ENCODE measurements around the gene ZNF280C.
"Not testable (repeated sequence)": the region's sequence is repeated elsewhere in the genome, so short reads cannot be mapped to it uniquely, and the experiment has no call there.

Gene ZNF280C

DNA sequence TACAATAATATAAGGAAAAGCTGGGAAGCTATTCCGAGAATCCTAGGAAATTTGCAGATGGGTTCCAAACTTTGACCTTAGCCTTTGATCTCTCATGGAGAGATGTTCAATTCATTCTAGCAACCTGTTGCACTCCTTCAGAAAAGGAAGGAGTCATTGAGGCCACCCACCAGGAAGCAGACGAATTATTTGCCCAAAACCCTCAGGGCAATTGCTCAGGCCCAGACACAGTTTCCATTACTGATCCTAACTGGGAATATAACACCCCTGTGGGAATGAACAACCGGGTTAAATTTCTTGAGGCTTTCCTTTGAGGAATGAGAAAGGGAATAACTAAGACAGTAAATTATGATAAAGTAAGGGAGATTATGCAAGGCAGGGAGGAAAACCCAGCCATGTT is 13.5 kb upstream of the ZNF280C start:
- no peak for DNase-seq (ENCODE audit: low read depth)
- TF ChIP-seq, protein P1, sequence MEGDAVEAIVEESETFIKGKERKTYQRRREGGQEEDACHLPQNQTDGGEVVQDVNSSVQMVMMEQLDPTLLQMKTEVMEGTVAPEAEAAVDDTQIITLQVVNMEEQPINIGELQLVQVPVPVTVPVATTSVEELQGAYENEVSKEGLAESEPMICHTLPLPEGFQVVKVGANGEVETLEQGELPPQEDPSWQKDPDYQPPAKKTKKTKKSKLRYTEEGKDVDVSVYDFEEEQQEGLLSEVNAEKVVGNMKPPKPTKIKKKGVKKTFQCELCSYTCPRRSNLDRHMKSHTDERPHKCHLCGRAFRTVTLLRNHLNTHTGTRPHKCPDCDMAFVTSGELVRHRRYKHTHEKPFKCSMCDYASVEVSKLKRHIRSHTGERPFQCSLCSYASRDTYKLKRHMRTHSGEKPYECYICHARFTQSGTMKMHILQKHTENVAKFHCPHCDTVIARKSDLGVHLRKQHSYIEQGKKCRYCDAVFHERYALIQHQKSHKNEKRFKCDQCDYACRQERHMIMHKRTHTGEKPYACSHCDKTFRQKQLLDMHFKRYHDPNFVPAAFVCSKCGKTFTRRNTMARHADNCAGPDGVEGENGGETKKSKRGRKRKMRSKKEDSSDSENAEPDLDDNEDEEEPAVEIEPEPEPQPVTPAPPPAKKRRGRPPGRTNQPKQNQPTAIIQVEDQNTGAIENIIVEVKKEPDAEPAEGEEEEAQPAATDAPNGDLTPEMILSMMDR (IDR thresholded peaks at IDR 0.05; ENCODE audit: low read length, missing control alignments), result no peak
- H3K4me3 ChIP-seq (replicated peaks; ENCODE audit: low read depth, low read length), result no peak overlapping the region

- DNase-seq (ENCODE audit: low read depth), result no peak
- TF ChIP-seq, protein P1 (IDR thresholded peaks at IDR 0.05; ENCODE audit: low read length, missing control alignments), result no peak
- no peak overlapping the region for H3K4me3 ChIP-seq (replicated peaks; ENCODE audit: low read depth, low read length)
These were observed 12.2 kb upstream of the ZNF280C start for GRCh38 chrX:130280901-130281300.

- DNase-seq (ENCODE audit: low read depth); H3K4me3 ChIP-seq (replicated peaks; ENCODE audit: low read depth, low read length): not testable (repeated sequence)
These were observed 3.6 kb upstream of the ZNF280C start for GRCh38 chrX:130272253-130272652.

- H3K4me3 ChIP-seq (replicated peaks; ENCODE audit: low read depth, low read length); DNase-seq (ENCODE audit: low read depth): not testable (repeated sequence)
These were observed 692 bp upstream of the ZNF280C start for GRCh38 chrX:130269391-130269790.

DNA sequence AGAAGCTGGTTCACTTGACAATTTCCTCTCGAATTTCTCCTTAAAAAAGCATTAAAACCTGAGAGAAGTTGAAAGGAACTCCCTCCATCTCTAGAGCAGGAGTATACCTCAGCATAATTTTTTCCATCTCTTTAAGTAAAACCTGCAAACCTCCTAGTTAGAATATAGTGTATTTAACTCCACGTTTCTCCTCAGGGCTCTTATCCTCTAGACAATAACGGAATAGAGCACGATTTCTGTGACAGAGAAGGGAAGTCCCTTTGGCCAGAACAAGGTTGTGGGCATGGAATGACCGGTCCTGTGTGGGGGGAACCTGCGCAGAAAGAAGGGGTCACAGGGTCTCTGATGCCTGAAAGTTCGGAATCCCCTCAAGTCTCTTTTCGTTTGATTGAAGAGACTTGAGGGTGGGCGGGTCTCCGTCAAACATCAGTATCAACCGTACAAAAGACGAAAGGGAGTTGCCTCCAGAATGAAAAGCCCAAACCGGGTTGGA is 697 bp downstream of the ZNF280C start:
- H3K4me3 ChIP-seq (replicated peaks; ENCODE audit: low read depth, low read length), result peak overlapping the region; percentile 74
- TF ChIP-seq, protein P1 (IDR thresholded peaks at IDR 0.05; ENCODE audit: low read length, missing control alignments), result no peak
- no peak for DNase-seq (ENCODE audit: low read depth)

GRCh38 chrX:130264573-130264972 is 4.1 kb downstream of the ZNF280C start:
- H3K4me3 ChIP-seq (replicated peaks; ENCODE audit: low read depth, low read length), result no peak overlapping the region
- peak; percentile 20 for DNase-seq (ENCODE audit: low read depth)

DNA sequence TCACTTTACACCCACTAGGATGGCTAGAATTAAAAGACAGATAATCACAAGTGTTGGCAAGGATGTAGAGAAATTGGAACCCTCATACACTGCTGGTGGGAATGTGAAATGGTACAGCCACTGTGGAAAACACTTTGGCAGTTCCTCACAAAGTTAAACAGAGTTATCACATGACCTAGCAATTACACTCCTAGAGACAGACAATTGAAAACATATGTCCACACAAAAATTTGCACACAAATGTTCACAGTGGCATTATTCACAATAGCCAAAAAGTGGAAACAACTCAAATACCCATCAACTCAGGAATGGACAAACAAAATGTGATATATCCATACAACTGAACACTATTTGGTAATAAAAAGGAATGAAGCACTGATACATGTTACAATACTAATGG is 5.7 kb downstream of the ZNF280C start:
- no peak overlapping the region for H3K4me3 ChIP-seq (replicated peaks; ENCODE audit: low read depth, low read length)
- TF ChIP-seq, protein P1 (IDR thresholded peaks at IDR 0.05; ENCODE audit: low read length, missing control alignments), result no peak
- DNase-seq (ENCODE audit: low read depth), result no peak

More at GRCh38 chrX:130264573-130264972, 4.1 kb downstream of the ZNF280C start:
- TF ChIP-seq, protein P1 (IDR thresholded peaks at IDR 0.05; ENCODE audit: low read length, missing control alignments), result no peak

DNA sequence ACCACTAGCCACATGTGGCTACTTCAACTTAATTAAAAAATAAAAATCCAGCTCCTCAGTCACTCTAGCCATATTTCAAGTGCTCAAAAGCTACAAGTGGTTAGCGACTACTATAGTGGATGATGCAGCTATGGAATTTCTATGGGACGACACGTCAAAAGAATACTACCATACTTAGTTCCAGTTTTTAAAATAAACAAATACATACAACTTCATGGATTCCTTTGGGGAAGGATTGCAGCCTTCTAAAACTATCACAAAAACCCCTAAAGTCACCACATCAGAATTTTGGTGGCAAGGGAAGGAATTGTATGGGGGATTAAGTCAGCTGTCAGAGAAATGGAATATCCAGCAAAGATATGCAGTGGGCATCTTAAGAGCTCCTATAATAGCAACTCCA is 6.5 kb downstream of the ZNF280C start:
- H3K4me3 ChIP-seq (replicated peaks; ENCODE audit: low read depth, low read length), result no peak overlapping the region
- no peak for DNase-seq (ENCODE audit: low read depth)
- TF ChIP-seq, protein P1 (IDR thresholded peaks at IDR 0.05; ENCODE audit: low read length, missing control alignments), result no peak

Data from fibroblast of pulmonary artery (primary cell).